Nephron (organoid): Measurements from ENCODE around the gene MUC12.

Source experiments
- H3K27ac Mint-ChIP-seq, 3 experiments: 2 replicates each; pipeline ENCODE4 v1.8.0; 2020; ENCODE audit warnings: mixed read lengths in 3 of 3, mild to moderate bottlenecking in 2 of 3, moderate library complexity in 1 of 3
- H3K27me3 Mint-ChIP-seq: 2 replicates; pipeline ENCODE4 v1.8.0; 2021; ENCODE audit warnings: low read depth, mild to moderate bottlenecking, moderate library complexity, mixed read lengths
- H3K36me3 Mint-ChIP-seq: 2 replicates; pipeline ENCODE4 v1.8.0; 2020; ENCODE audit warnings: low read depth, mixed read lengths
- H3K4me1 Mint-ChIP-seq: 2 replicates; pipeline ENCODE4 v1.8.0; 2020; ENCODE audit warnings: mixed read lengths
- H3K4me3 Mint-ChIP-seq, 3 experiments: 2 replicates each; pipeline ENCODE4 v1.8.0; 2020; ENCODE audit warnings: mild to moderate bottlenecking in 3 of 3, mixed read lengths in 3 of 3, moderate library complexity in 2 of 3
- H3K9me3 Mint-ChIP-seq: 2 replicates; pipeline ENCODE4 v1.8.0; 2020; ENCODE audit warnings: mixed read lengths
- CTCF ChIP-seq, 3 experiments: fragments of 200-600 bp; sonication (generic); IDR thresholded peaks; one replicate each; pipeline ENCODE4 v1.5.0; 2021; ENCODE audit warnings: antibody characterized with exemption in 3 of 3; ENCODE audit not compliant: unreplicated experiment in 3 of 3

MUC12 gene

GRCh38 chr7:101009629-101010028 is 40.3 kb downstream of the MUC12 start:
- no peak for TF ChIP-seq CTCF (IDR thresholded peaks at IDR 0.05; ENCODE audit: unreplicated experiment in 3 of 3)
- Mint-ChIP-seq H3K4me3 (no peak overlapping the region), H3K36me3 (no peaks in the 10 kb centered on the region), H3K27me3 (peaks cover 25% of the 10 kb centered on the region), H3K9me3 (no peaks in the 10 kb centered on the region), H3K4me1 (no peaks in the 10 kb centered on the region), H3K27ac (no peak overlapping the region)

- Mint-ChIP-seq H3K27ac (no peak overlapping the region), H3K27me3 (peaks cover 38% of the 10 kb centered on the region), H3K9me3 (no peaks in the 10 kb centered on the region), H3K4me1 (no peaks in the 10 kb centered on the region), H3K4me3 (no peak overlapping the region), H3K36me3 (no peaks in the 10 kb centered on the region)
- TF ChIP-seq CTCF (IDR thresholded peaks at IDR 0.05; ENCODE audit: unreplicated experiment in 3 of 3), result no peak
Measured at GRCh38 chr7:101012931-101013330, 43.6 kb downstream of the MUC12 start.

GRCh38 chr7:101015626-101016025 is 46.3 kb downstream of the MUC12 start:
- TF ChIP-seq CTCF (IDR thresholded peaks at IDR 0.05; ENCODE audit: unreplicated experiment in 3 of 3), result no peak
- Mint-ChIP-seq H3K36me3 (no peaks in the 10 kb centered on the region), H3K4me3 (no peak overlapping the region), H3K4me1 (no peaks in the 10 kb centered on the region), H3K27ac (no peak overlapping the region), H3K9me3 (no peaks in the 10 kb centered on the region), H3K27me3 (peaks cover 27% of the 10 kb centered on the region)

DNA sequence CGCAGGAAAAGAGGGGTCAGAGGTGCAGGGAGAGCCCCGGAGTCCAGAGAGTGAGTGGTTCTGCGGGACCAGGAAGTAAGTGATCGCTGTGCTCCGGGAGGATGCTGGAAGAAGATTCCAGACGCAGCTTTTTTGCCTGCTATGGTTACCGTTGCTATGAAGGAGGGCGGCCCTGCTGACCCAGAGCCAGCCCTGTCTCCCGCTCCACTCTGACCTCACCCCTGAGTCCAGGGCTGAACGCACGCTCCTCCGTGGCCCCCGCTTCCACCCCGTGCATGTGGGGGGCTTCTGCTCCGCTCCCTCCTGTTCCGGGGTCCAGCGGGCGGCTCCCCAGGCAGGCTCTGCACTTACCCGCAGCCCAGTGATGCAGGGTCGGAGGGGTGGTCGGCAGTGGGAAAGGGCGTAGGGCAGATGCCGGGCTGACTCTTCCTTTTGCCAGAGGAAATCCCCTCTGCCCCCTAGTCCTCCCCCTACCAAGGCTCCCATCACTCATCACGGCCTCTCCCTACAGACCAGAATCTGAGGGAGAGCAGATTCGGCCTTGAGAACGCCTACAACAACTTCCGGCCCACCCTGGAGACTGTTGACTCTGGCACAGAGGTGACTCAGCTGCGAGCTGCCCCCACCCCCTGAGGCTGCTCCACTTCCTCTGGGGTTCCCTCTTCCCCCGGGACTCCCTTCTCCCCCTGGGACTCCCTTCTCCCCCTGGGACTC is 47.9 kb downstream of the MUC12 start:
- H3K4me3 Mint-ChIP-seq, result peak overlapping the region; percentile 64 to 72 (median 69)
- H3K27ac Mint-ChIP-seq, result peak overlapping the region; percentile 45 to 82 (median 57)
- peaks cover 33% of the 10 kb centered on the region for H3K27me3 Mint-ChIP-seq
- H3K9me3 Mint-ChIP-seq, result no peaks in the 10 kb centered on the region
- TF ChIP-seq CTCF (IDR thresholded peaks at IDR 0.05; ENCODE audit: unreplicated experiment in 3 of 3), result no peak
- no peaks in the 10 kb centered on the region for H3K4me1 Mint-ChIP-seq
- no peaks in the 10 kb centered on the region for H3K36me3 Mint-ChIP-seq

- Mint-ChIP-seq H3K9me3 (no peaks in the 10 kb centered on the region), H3K4me3 (peak overlapping the region in 1 of 3 experiments; percentile 38)
- no peak for TF ChIP-seq CTCF (IDR thresholded peaks at IDR 0.05; ENCODE audit: unreplicated experiment in 3 of 3)
Measured at GRCh38 chr7:101018271-101019167, 49.2 kb downstream of the MUC12 start.

More at GRCh38 chr7:101018271-101019167, 49.2 kb downstream of the MUC12 start:
- Mint-ChIP-seq H3K27me3 (peaks cover 29% of the 10 kb centered on the region), H3K27ac (peak overlapping the region; percentile 15 to 31 (median 23)), H3K4me1 (no peaks in the 10 kb centered on the region), H3K36me3 (no peaks in the 10 kb centered on the region)
